Keratinocyte (primary cell): ENCODE results near the gene RAB35. TPM values are rescaled to one million over a fixed set of nuclear protein-coding genes. Genes with fewer than 3 reads are reported as not detected.

Experiments
- DNase-seq: peaks from one replicate; pipeline ENCODE4 v3.0.0-alpha.2; 2011; ENCODE audit warnings: low read depth, missing footprints, low spot score
- FAIRE-seq: peaks from 2 replicates; lab custom pipeline; 2011; peaks lifted over from hg19 to GRCh38; lab: Jason Lieb, UNC
- H2AFZ ChIP-seq: 2 replicates; pipeline ENCODE4 v1.6.0; 2012; ENCODE audit warnings: low read length, control low read depth, inconsistent platforms; ENCODE audit not compliant: control insufficient read depth
- H3K27ac ChIP-seq: 2 replicates; pipeline ENCODE4 v1.5.1; 2011; ENCODE audit warnings: low read length; ENCODE audit not compliant: control insufficient read depth, insufficient read depth
- H3K27me3 ChIP-seq: 3 replicates; pipeline ENCODE4 v1.6.0; 2011; ENCODE audit warnings: low read length; ENCODE audit not compliant: control insufficient read depth, insufficient read depth; ENCODE audit errors: extremely low read depth
- H3K36me3 ChIP-seq, 2 experiments: 2 replicates in 1 of 2; 3 replicates in 1 of 2; pipeline ENCODE4 v1.5.1; 2011; ENCODE audit warnings: low read length in 2 of 2, mild to moderate bottlenecking in 1 of 2; ENCODE audit not compliant: control insufficient read depth in 2 of 2, insufficient read depth in 2 of 2; ENCODE audit errors: extremely low read depth in 1 of 2
- H3K4me1 ChIP-seq: 3 replicates; pipeline ENCODE4 v1.5.1; 2011; ENCODE audit warnings: low read length; ENCODE audit not compliant: control insufficient read depth, insufficient read depth; ENCODE audit errors: extremely low read depth
- H3K4me2 ChIP-seq: 3 replicates; pipeline ENCODE4 v1.6.0; 2011; ENCODE audit warnings: low read depth, low read length; ENCODE audit not compliant: control insufficient read depth, insufficient read depth; ENCODE audit errors: extremely low read depth
- H3K4me3 ChIP-seq, 3 experiments: fragments of 200-600 bp in 1 of 3; sonication (generic) in 1 of 3; 2 replicates in 2 of 3; 3 replicates in 1 of 3; pipeline ENCODE4 v1.5.1; 2011 to 2016; ENCODE audit warnings: low read length in 3 of 3, mild to moderate bottlenecking in 3 of 3, control low read depth in 2 of 3, inconsistent platforms in 1 of 3, low read depth in 1 of 3, mixed read lengths in 1 of 3, mixed run types in 1 of 3, moderate library complexity in 1 of 3; ENCODE audit not compliant: control insufficient read depth in 2 of 3, insufficient read depth in 2 of 3; ENCODE audit errors: extremely low read depth in 1 of 3
- H3K79me2 ChIP-seq: 2 replicates; pipeline ENCODE4 v1.6.0; 2012; ENCODE audit warnings: low read length; ENCODE audit not compliant: control insufficient read depth, insufficient read depth
- H3K9ac ChIP-seq: 3 replicates; pipeline ENCODE4 v1.6.0; 2011; ENCODE audit warnings: low read length; ENCODE audit not compliant: control insufficient read depth, insufficient read depth; ENCODE audit errors: extremely low read depth
- H3K9me1 ChIP-seq: 3 replicates; pipeline ENCODE4 v1.6.0; 2011; ENCODE audit warnings: low read length; ENCODE audit not compliant: control insufficient read depth, insufficient read depth; ENCODE audit errors: extremely low read depth
- H3K9me3 ChIP-seq: 2 replicates; pipeline ENCODE4 v1.5.1; 2012; ENCODE audit warnings: low read depth, low read length; ENCODE audit not compliant: control insufficient read depth
- H4K20me1 ChIP-seq: 3 replicates; pipeline ENCODE4 v1.6.0; 2011; ENCODE audit warnings: low read length; ENCODE audit not compliant: control insufficient read depth, insufficient read depth; ENCODE audit errors: extremely low read depth
- CTCF ChIP-seq, 3 experiments: IDR thresholded peaks in 1 of 3; conservative IDR thresholded peaks in 1 of 3; optimal IDR thresholded peaks in 1 of 3; 2 replicates in 2 of 3; 3 replicates in 1 of 3; pipeline versions ENCODE3 to v1.5.1; 2011; ENCODE audit warnings: low read length in 3 of 3, mild to moderate bottlenecking in 3 of 3, moderate library complexity in 2 of 3, control low read depth in 1 of 3, inconsistent platforms in 1 of 3; ENCODE audit not compliant: insufficient read depth in 2 of 3; ENCODE audit errors: extremely low read depth in 1 of 3
- EZH2 ChIP-seq: IDR thresholded peaks from one replicate; pipeline ENCODE4 v1.6.1; 2012; ENCODE audit warnings: inconsistent platforms, mild to moderate bottlenecking, low read length, moderate library complexity
- dilution Hi-C: fragments of 300-500 bp; cut with MboI; formaldehyde crosslinking; loops from one replicate; pipeline ENCODE4 v1.7.0; 2020; ENCODE audit warnings: low sequenced_read_pairs; ENCODE audit not compliant: extremely low pct_ligation_motif_present
- polyA plus RNA-seq, 5 experiments: library from polyadenylated mRNA; depleted of rRNA in 3 of 5; stranded (reverse) in 3 of 5; stranded (forward) in 1 of 5; unstranded in 1 of 5; fragments of >200 nt; gene quantifications; 1 replicate in 1 of 5; 2 replicates in 3 of 5; 3 replicates in 1 of 5; pipeline versions ENCODE4 v1.2.1 to v1.2.3, GENCODE V29; 2011 to 2012; ENCODE audit warnings: missing spikeins in 2 of 5, low read depth in 1 of 5, low replicate concordance in 1 of 5

RAB35 gene
- polyA plus RNA-seq, 1 donor (not counting 4 experiments of a cell fraction or from before 2014, with no cell fraction given) = 68.4 TPM

- Histone ChIP-seq H3K27me3 (no peaks in the 10 kb centered on the region), H3K4me3 (no peak overlapping the region), H2AFZ (no peak overlapping the region), H3K9me1 (no peaks in the 10 kb centered on the region), H3K4me1 (peaks cover 8% of the 10 kb centered on the region), H3K9ac (no peak overlapping the region), H3K9me3 (no peaks in the 10 kb centered on the region), H3K27ac (no peak overlapping the region), H4K20me1 (no peaks in the 10 kb centered on the region), H3K79me2 (no peaks in the 10 kb centered on the region), H3K4me2 (no peak overlapping the region), H3K36me3 (no peaks in the 10 kb centered on the region)
- no peak for FAIRE-seq
- TF ChIP-seq CTCF (optimal IDR thresholded peaks at IDR 0.05 in 1 of 3, IDR thresholded peaks at IDR 0.05 in 1 of 3, conservative IDR thresholded peaks at IDR 0.05 in 1 of 3; ENCODE audit: extremely low read depth in 1 of 3, insufficient read depth in 2 of 3, low read length in 3 of 3) (no peak), EZH2 (no peak)
- DNase-seq = no peak
- dilution Hi-C loops = no loop called here
Observed at GRCh38 chr12:120065472-120065871, 51.1 kb downstream of the RAB35 start.

DNA sequence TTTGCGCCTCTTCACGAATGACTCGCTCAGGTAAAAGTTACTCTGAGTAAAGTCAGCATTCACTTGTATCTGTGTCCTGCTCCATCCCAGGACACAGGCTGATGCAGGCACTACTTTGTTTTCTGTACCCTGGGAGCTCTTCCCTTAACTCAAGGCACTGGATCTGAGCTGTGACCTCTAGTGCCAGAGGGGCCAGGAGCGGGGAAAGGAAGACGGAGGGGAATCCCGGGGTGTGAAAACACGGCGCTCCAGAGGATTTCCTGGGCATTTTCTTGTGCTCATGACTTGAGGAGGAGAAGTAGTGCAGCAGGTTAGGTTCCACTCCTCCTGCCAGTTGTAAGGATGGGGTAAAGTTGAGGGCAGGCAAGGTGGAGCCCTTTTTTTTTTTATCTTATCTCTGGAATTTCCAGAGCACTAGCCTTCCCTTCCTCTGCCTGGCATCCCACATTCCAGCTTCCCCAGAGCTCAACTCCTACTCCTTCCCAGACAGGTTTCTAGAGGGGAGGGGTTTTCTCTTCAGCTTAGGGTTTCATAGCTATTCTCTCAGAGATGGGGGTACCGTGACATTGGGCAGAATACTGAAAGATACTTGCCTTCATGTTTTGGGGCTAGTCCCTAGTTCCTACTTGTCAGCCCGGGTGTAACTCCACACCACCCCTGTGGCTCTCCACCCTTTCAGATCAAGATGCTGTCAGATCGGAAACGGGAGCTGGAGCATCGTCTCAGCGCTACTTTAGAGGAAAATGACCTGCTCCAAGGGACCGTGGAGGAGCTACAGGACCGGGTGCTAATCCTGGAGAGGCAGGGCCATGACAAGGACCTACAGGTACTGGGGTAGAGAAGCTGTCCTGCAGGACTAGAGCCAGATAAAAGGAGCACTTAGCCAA is 52.3 kb downstream of the RAB35 start:
- H2AFZ ChIP-seq = no peak overlapping the region
- no peak for FAIRE-seq
- H3K4me2 ChIP-seq = no peak overlapping the region
- H3K9me3 ChIP-seq = no peaks in the 10 kb centered on the region
- no peaks in the 10 kb centered on the region for H3K79me2 ChIP-seq
- H3K36me3 ChIP-seq = no peaks in the 10 kb centered on the region
- no peaks in the 10 kb centered on the region for H4K20me1 ChIP-seq
- H3K9me1 ChIP-seq = no peaks in the 10 kb centered on the region
- TF ChIP-seq EZH2 = no peak
- no peak for TF ChIP-seq CTCF (optimal IDR thresholded peaks at IDR 0.05 in 1 of 3, IDR thresholded peaks at IDR 0.05 in 1 of 3, conservative IDR thresholded peaks at IDR 0.05 in 1 of 3; ENCODE audit: extremely low read depth in 1 of 3, insufficient read depth in 2 of 3, low read length in 3 of 3)
- peaks cover 12% of the 10 kb centered on the region for H3K4me1 ChIP-seq
- no peak overlapping the region for H3K4me3 ChIP-seq
- H3K9ac ChIP-seq = no peak overlapping the region
- no peaks in the 10 kb centered on the region for H3K27me3 ChIP-seq
- H3K27ac ChIP-seq = no peak overlapping the region
- DNase-seq = no peak
- dilution Hi-C loops = no loop called here
